Stimulated activated naive CD4-positive, alpha-beta T cell (primary cell): ENCODE results near the gene SMTN.
"Not testable (repeated sequence)": the region's sequence is repeated elsewhere in the genome, so short reads cannot be mapped to it uniquely, and the experiment has no call there.

ENCODE experiments used
- DNase-seq, 6 experiments: peaks; one replicate each; lab custom pipeline; 2025; lab: John Stamatoyannopoulos, UW

Gene SMTN

GRCh38 chr22:31104869-31105268 is 23.8 kb downstream of the SMTN start:
- DNase-seq, result no peak

GRCh38 chr22:31105282-31105929 is 24.3 kb downstream of the SMTN start:
- no peak for DNase-seq

GRCh38 chr22:31106001-31106571 is 25.0 kb downstream of the SMTN start:
- no peak for DNase-seq

DNA sequence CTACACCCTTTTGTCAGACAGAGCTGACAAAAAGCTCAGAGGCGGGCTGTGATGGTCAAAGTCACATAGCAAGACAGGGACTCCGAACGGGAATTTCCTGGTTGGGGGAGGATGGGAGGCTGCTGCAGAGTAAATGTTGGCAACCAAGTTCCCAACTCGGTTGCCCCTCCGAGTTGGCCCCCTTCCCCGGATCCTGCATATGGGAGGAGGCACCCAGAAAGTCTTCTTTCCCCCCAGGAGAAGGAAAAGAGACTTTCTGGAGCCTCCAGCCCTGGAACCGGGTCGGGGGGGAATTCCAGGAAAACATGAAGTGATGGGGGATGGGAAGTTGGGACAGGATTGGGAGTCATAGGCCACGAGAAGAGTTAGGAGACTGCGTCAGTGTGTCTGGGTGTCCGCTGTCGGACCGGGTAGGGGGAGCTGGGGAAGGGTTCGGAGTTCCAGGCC is 25.6 kb downstream of the SMTN start:
- DNase-seq, result no peak

DNA sequence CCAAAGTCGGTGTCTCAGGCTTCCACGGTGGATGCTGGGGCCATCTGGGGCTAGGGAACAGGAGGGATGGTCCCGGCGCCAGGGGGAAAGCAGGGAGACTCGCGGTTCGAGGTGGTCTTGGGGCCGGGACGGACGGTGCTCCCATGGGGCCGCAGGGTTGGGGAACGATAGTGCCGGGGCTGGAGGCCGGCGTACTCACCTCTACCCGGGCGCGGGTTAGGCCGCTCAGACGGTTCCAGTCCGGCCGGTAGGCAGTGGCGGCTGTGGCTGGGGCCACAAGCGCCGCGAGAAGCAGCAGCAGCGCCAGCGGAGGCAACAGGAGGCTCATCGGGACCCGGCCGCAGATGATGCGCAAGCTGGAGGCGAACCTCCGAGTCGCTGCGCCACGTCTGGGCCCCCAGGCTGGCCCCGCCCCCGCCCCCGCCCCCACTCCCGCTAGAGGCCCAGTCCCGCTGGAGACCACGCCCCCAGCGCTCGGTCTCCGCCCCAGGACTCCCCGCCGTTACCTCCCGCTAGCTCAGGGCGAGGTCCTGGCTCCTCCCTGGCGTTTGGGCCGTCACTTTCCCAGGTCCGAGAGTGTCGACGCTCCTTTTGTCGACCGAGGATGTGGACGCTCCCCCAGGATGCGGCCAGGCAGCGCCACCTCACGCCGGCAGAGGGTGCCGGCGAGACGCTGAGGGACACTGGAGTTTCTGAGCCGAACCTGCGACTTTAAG is 26.2 kb downstream of the SMTN start, which contains the start of gene SELENOM:
Gene SELENOM, minus strand, starts transcription at position 391 of the 716 bp plus-strand sequence. Its CDS starts 63 bp downstream, at position 328.
- peak; percentile 76 to 90 (median 88) for DNase-seq

- DNase-seq, result no peak
Observed at GRCh38 chr22:31107894-31108218, 26.7 kb downstream of the SMTN start.

DNA sequence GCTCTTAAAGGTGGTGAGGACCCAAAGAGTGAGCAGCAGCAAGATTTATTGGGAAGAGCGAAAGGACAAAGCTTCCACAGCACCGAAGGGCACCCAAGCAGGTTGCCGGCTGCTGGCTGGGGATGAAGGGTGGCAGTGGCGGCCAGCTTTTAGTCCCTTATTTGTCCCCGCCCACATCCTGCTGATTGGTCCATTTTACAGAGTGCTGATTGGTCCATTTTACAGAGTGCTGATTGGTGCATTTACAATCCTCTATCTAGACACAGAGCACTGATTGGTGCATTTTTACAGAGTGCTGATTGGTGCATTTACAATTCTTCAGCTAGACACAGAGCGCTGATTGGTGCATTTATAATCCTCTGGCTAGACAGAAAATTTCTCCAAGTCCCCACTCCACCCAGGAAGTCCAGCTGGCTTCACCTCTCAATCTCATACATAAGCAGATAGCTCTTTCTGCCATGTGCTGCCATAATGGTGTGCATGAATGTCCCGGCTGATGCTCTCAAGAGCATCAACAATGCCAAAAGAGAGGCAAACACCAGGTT is 31.5 kb downstream of the SMTN start:
- DNase-seq, result not testable (repeated sequence)

DNA sequence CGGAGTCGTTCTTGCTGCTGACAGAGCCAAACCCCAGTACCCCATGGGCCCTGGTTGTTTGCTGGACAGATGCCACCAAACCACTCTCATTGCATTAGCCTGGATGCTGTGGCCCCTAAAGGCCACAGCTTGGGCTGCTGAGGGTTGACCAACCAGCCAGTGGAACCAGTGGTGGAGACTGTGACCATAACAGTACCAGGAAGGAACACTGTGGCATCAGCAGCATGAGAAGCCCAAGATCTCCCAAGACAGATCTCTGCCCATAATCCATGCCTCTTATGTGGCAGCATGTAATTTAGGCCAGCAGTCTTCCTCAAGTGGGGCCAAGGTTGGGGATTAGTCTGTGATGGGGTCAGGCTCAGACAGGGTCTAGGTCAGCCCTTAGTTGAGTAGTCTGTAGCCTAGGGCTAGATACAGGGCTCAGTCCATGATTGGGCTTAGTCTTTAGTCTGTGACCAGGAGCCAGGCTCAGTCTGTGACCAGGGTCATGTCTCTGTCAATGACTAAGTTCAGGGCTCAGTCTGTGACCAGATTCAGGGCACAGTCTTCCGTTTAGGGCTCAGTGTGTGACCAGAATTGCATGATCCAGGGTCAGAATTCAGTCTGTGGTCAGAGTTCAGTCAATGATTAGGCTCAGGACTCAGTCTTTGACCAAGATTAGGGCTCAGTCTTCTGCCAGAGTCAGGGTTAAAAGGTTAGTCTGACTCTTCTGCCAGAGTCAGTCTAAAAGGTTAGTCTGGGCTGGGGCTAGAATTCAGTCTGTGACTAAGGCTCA is 37.1 kb downstream of the SMTN start:
- no peak for DNase-seq

- no peak for DNase-seq
Observed at GRCh38 chr22:31119026-31119717, 38.1 kb downstream of the SMTN start.

DNA sequence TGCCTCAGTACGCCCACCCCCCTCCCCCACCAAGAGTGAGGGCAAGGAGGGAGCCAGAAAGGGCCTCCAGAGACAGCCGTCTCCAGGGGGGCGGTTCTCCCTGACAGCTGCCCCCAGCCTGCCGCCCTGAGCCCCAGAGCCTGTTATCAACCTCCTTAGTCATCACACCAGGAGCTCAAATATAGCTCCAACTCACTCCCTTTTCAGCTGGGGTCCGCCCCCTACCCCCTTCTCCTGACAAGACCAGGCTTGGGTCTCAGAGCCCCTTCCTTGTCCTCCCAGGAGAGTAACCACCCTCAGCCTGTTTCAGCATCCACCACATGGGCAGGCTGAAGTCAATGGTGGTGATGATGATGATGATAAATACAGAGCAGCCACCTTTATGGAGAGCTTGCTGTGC is 39.1 kb downstream of the SMTN start:
- no peak for DNase-seq

DNA sequence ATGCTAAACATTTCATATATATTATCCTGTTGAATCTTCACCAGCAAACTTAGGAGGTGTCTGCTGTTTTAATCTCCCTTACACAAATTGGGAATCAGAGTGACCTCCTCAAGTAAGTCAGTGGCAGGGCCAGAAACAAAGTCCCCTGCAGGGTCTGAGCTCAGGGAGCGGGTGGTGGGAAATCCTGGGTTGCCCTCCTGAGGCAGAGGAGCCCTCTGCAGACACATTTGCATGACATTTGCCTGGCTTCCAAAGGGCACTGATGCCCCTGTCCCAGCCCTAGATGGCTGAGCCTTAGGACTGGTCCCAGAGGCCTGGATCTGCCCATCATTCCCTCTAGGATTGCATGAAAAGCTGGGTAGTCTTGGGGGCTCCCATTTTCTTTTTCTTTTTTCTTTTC is 39.5 kb downstream of the SMTN start:
- DNase-seq, result no peak

DNA sequence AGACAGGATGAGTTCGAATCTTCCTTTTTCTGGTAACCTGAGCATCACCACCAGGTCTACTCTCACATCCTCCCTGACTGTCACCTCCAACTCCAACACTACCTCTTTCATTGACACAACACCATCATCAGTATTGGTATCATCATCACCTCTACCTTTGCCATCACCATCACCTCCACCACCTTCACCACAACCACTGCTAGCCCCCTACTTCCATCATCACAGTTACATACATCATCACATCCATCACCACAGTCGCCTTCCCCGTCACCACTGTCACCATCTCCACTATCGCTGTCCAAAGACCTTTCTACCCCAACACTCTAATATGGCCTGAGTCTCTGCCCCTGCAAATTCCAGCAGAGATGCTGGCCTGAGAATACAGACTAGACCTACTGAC is 40.3 kb downstream of the SMTN start:
- no peak for DNase-seq

DNA sequence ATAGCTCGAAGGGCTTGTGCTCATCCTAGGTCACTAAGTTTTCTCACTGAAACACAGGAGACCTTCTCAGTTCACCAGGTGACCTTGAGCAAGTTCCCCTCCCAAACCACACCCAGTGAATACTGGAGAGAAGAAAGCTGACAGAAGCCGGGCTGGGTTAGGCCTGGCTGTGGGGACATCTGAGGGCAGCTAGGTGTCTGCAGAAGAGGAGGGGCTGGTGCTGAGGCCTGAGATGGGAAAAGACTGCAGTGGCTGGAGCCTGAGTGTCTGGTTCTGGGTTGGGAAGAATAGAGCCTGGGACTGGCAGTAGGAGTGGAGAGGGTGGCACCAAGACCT is 41.0 kb downstream of the SMTN start:
- no peak for DNase-seq

DNA sequence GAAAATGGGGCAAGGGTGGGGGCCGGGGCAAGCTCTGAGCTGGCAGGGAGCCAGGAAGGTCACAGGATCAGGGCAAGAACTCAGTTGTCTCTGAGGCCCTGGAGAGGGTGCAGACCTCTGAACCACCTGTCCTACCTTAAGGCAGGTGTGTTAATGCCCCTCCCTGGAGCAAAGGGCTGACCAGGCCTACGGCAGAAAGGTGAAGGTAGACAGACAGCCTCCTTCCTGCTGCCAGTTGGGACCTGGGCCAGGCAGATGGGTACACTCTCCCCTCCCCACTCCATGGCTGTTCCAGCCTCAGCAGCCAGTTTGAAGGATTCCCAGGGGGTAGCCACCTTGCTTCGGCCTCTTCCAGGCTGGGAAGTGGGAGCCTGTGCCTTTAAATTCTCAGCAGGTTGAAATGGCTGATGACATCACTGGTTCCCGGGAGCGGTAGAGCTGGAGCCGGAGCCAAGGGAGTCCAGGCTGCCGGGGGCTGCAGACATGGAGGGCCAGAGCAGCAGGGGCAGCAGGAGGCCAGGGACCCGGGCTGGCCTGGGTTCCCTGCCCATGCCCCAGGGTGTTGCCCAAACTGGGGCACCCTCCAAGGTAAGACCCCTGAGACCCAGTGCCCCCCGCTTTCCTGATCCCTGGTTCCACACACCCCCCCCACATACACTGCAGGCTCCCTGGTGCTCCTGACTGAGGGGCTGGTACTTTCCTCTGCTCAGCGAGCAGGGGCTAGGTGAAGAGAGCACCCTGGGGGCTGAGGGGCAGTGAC is 41.6 kb downstream of the SMTN start, which contains the start of gene INPP5J:
Gene INPP5J, plus strand, starts transcription at position 435 of the 760 bp plus-strand sequence. Its CDS starts 49 bp downstream, at position 484.
- DNase-seq, result no peak

DNA sequence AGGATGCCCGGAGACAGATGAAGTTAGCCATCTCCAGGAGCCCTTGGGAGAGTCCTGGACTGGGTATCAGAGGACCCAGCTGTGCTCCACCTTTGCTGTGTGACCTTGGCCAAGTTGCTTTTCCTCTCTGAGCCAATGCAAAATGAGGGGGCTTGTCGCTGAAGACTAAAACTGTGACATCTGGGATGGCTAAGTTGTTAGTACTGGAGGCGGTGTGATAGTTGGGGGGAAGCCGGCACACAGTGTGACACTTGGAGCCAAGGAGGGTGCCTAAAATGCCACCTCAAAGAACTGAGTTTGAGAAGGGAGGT is 42.1 kb downstream of the SMTN start:
- DNase-seq, result no peak

GRCh38 chr22:31124290-31124689 is 43.2 kb downstream of the SMTN start:
- no peak for DNase-seq

DNA sequence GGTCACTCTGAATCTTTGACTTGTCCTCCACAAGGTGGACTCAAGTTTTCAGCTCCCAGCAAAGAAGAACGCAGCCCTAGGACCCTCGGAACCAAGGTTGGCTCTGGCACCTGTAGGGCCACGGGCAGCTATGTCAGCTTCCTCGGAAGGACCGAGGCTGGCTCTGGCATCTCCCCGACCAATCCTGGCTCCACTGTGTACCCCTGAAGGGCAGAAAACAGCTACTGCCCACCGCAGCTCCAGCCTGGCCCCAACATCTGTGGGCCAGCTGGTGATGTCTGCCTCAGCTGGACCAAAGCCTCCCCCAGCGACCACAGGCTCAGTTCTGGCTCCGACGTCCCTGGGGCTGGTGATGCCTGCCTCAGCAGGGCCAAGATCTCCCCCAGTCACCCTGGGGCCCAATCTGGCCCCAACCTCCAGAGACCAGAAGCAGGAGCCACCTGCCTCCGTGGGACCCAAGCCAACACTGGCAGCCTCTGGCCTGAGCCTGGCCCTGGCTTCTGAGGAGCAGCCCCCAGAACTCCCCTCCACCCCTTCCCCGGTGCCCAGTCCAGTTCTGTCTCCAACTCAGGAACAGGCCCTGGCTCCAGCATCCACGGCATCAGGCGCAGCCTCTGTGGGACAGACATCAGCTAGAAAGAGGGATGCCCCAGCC is 43.8 kb downstream of the SMTN start:
- DNase-seq, result no peak

DNA sequence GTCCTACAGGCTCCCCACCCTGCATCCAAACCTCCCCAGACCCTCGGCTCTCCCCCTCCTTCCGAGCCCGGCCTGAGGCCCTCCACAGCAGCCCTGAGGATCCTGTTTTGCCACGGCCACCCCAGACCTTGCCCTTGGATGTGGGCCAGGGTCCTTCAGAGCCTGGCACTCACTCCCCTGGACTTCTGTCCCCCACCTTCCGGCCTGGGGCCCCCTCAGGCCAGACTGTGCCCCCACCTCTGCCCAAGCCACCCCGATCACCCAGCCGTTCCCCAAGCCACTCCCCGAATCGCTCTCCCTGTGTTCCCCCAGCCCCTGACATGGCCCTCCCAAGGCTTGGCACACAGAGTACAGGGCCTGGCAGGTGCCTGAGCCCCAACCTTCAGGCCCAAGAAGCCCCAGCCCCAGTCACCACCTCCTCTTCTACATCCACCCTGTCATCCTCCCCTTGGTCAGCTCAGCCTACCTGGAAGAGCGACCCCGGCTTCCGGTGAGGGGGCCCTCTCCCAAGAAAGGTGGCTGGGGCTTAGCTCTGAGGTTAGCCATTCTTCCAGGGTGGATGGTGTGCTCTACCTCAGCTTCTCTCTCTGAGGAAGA is 44.5 kb downstream of the SMTN start:
- DNase-seq, result no peak

- DNase-seq, result no peak
Observed at GRCh38 chr22:31126128-31126868, 45.2 kb downstream of the SMTN start.

GRCh38 chr22:31126869-31127175 is 45.7 kb downstream of the SMTN start:
- no peak for DNase-seq
